ENCODE data around the gene CHEK1.

CHEK1 gene

GRCh38 chr11:125626288-125626950 lies 1.5 kb downstream of the CHEK1 start:
- peak; percentile 0 for DNase-seq (ENCODE audit: low read depth)

DNA sequence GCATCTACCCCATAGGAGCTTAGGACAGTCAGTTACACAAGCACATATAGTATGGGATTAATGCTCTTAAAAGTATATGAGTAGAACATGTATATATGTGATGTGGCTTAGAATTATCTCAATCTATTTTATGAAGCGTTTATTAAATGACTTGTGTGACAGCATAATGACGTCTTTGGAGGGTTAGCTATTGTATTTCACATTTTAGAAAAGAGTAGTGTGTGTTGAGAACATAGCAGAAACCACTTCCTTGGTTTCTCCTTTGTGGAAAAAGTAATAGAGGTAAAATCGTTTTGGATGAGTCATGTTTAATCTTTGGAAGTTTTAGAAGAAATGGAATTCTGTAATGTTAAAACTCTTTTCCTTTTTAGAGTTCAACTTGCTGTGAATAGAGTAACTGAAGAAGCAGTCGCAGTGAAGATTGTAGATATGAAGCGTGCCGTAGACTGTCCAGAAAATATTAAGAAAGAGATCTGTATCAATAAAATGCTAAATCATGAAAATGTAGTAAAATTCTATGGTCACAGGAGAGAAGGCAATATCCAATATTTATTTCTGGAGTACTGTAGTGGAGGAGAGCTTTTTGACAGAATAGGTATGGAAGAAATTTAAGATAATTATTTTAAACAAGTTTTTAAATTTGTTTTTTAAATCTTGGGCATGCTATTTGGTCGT lies 2.4 kb downstream of the CHEK1 start:
- DNase-seq (ENCODE audit: low read depth) = no peak

DNA sequence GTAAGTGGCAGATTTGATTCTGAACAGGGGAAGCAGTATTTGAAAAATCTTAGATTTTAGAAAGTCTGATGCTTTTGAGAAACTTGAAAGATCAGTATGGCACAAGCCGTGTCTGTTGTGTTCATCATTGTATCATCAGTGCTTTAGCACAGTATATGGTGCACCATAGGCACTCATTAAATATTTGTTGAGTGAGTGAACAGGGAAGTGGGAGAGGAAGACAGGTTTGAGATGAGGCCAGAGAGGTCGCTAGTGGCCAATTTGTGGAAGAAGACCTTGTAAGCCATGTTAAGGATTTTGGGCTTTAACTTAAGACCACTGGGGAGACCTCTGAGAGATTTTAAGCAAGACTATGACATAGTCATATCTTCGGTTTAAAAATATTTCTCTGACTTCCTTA lies 12.9 kb downstream of the CHEK1 start:
- no peak for DNase-seq (ENCODE audit: low read depth)

DNA sequence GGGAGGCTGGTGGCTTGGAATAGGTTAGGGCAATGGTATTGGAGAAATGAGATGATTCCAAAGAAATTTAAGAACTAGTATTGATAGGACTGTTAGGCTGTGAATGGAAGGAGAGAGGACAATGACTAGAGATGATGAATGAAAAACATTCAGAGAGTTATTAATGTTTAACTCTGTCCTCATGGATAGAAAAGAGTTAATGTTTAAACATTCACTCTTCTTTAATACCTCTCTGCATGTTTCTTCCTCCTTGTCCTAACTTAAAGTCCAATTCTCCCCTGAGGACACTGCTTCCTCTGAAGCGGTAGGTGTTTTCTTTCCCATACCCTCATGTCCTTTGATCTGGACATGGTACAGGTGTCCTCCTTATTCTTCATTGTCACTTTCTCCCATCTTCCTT lies 13.4 kb downstream of the CHEK1 start:
- no peak for DNase-seq (ENCODE audit: low read depth)

GRCh38 chr11:125645871-125646270 lies 20.9 kb downstream of the CHEK1 start:
- no peak for DNase-seq (ENCODE audit: low read depth)

- DNase-seq (ENCODE audit: low read depth) = no peak
Observed at GRCh38 chr11:125649465-125650166, 24.7 kb downstream of the CHEK1 start.

GRCh38 chr11:125662689-125663088 lies 37.7 kb downstream of the CHEK1 start:
- DNase-seq (ENCODE audit: low read depth) = no peak

DNA sequence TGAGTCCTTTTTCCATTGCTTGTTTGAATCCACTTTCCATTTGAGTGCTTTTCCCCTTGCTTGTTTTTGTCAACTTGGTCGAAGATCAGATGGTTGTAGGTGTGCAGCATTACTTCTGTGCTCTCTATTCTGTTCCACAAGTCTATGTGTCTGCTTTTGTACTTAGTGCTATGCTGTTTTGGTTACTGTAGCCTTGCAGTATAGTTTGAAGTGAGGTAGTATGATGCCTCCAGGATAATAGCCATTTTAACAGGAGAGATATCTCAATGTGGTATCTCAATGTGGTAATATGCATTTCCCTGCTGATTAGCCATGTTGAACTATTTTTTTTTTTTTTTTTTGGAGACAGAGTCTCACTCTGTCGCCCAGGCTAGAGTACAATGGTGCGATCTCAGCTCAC lies 38.9 kb downstream of the CHEK1 start:
- no peak for DNase-seq (ENCODE audit: low read depth)

DNA sequence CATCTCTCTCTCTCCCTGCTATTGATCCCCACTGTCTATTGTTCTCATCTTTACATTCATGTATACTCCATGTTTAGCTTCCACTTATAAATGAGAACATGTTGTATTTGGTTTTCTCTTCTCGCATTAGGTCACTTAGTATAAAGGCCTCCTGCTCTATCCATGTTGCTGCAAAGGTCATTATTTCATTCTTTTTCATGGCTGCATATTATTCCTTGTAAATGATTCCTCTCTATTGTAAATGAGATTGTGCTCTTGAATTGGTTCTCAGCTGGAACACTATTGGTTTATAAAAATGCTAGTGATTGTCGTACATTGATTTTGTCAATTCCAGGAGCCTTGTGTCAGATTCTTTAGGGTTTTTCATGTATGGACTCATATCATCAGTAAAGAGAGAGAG lies 42.2 kb downstream of the CHEK1 start:
- DNase-seq (ENCODE audit: low read depth) = no peak

DNA sequence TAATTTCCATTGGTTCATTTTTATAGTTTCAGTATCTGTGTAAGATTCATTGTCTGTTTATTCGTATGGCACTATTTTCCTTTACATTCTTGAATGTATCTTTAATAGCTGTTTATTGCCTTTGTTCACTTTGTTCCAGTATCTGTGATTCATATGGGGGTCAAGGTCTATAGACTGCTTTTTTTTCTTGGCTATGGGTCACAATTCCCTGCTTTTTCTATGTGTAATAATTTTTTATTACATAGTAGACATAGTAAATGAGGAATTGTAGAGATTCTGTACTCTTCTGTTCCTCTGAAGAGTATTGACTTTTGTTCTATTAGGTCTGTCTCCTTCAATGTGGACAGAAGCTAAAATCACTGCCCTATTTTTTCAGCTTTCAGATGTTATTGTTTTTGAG lies 45.2 kb downstream of the CHEK1 start:
- no peak for DNase-seq (ENCODE audit: low read depth)

DNA sequence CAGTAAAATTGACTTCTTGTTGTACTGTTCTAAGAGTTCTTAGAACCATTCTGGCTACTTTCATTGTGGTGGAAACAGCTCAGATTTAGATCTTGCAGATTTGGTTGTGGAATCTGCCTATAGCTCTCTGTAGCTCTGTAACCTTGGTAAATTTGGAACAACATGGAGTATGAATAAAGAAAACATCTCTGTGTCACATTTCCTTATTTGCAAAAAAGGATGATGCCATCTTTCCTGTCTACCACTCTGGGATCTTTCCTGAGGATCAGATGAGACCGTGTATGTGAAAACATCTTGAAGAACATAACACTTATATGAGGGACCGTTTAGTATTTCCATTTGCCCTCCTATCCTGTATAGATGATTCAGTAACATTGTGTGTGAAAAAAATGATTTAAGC lies 46.6 kb downstream of the CHEK1 start:
- DNase-seq (ENCODE audit: low read depth) = no peak

DNA sequence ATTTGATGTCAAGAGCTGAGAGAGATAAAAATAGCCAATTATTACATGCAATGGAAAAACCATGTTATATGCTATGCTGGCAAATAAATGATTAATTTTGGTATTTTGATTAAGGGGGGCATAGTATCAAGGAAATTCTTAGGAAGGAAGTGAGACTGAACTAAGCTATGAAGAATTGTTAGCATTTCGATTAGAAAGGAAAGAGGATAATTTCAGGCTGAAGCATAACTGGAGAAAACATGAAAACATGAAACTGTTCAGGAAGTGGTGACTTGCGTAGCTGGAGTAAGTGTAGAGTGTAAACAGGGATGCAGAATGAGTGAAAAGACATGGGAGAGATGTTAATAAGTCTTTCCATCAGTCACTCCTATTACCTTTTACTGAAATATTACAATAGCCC lies 49.2 kb downstream of the CHEK1 start:
- DNase-seq (ENCODE audit: low read depth) = no peak

DNA sequence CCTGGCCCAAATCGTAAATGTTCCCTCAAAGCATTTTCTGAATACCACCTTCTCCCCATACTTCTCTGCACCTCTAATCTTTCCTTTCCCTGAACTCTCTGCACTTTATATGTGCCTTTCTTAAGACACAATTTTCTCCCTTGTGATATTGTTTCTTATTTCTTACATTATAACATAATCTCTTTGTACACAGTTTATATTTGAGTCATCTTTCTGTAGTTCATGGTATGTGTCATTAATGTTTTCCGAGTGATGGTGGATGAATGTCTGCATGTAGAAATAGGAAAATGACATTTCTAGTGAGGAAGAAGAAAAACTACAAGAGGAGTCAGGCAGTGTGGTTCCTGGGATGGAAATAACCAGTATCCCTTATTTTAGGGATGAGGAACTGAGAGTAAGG lies 50.2 kb downstream of the CHEK1 start:
- DNase-seq (ENCODE audit: low read depth) = no peak

- DNase-seq (ENCODE audit: low read depth) = no peak
Observed at GRCh38 chr11:125679397-125679796, 54.4 kb downstream of the CHEK1 start.

- DNase-seq (ENCODE audit: low read depth) = no peak
Observed at GRCh38 chr11:125679837-125680236, 54.9 kb downstream of the CHEK1 start.

GRCh38 chr11:125680747-125681146 lies 55.8 kb downstream of the CHEK1 start, which contains the start of gene ACRV1:
Gene ACRV1, minus strand, starts transcription at chr11:125680847. Its CDS starts 67 bp downstream, at chr11:125680780.
- DNase-seq (ENCODE audit: low read depth) = no peak

GRCh38 chr11:125685228-125685627 lies 60.3 kb downstream of the CHEK1 start:
- no peak for DNase-seq (ENCODE audit: low read depth)

DNA sequence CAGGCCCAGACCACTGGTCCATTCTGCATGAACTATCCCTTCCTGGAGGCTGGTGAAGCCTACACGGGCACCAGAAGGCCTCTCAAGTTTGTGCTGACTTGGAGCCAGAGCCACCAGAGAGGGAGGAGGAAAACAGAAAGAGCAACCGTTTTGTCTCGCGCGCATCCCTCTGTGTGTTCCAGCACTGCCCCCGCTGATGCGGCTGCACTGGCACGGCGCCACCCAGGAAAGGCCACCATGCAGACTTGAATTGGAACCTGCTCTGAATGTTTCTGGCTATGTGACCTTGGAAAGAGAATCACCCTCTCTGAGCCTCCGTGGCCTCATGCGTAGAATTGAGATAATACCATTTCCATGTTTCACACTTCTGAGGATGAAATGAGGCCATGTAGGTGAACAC lies 63.1 kb downstream of the CHEK1 start:
- DNase-seq (ENCODE audit: low read depth) = no peak

DNA sequence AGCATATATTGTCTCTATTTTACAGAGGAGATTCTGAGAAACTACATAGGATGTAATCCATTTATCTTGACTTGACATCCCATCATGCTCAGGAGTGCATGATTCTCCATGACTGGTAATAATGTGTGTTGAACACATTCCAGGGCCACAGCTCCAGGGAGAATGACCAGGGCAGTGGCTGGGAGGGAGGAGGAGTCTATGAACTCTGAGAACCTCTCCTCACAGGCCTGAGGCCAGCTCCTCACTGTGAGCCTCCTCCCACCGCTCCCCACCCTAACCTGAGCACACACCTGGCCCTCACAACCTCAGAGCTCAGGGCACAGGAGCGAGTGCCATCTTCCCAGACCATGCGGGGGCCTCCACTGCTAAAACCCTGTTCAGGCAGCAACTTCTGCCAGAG lies 63.7 kb downstream of the CHEK1 start:
- DNase-seq (ENCODE audit: low read depth) = no peak

DNA sequence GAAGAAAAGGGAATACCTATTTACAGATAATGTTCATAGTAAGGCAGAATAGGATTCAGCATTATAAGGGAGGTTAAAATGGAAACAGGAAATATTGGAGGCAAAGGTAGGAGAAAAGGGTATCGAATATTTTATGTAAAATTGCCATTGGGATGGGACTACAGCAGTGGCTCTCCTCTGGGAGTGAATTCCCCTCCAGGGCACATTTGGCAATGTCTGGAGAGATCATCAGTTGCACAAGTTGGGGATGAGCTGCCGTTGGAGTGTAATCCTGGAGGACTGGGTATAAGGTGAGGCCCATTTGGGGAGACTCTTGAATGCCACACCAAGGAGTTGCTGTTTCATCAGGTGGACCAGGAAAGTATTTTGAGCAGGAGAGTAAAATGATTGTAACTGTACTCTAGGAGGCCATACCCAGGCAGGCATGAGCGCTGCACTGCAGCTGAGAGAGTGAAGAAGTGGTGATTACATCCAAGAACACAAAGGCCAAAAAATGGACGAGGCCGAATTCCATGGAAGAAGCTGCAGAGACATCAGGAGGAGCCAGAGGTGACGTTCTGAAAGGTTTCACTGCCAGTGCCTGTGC lies 64.4 kb downstream of the CHEK1 start:
- DNase-seq (ENCODE audit: low read depth) = no peak

DNA sequence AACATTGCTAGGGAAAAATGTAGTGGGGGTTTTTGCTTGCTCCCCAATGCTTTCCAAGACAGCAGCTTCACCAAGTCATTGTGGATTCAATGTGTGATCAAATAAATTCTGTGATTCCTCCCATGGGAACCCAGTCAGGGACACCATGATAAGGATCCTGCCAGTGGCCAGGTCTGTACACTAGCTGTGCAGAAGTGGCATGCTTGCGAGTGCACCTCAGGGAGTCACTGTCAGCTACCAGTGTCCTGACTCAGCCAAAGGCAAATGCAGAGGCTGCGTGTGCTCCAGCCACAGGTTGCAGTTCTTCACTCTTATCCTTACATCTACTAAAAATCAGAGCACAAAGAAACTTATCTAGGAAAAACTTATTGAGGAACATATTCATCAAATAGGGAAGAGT lies 65.0 kb downstream of the CHEK1 start:
- DNase-seq (ENCODE audit: low read depth) = no peak

- no peak for DNase-seq (ENCODE audit: low read depth)
Observed at GRCh38 chr11:125692887-125693286, 67.9 kb downstream of the CHEK1 start.

DNA sequence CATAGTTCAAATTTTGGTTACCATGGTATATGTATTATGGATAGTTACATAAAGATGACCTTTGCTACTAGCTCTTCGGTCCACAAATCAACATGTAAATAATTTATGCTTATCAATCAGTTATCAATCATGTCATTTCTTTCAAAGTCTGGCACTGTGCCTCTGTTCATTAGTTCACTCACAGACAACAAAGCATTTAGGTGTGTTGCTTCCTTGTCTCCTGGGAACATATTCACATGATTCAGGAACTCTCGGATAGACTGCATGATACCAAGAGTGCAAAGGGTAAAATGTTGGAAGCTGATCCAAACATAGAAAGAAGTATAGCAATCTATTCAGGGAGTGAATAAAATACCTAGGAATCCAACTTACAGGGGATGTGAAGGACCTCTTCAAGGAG lies 70.0 kb downstream of the CHEK1 start:
- DNase-seq (ENCODE audit: low read depth) = no peak

Data from stimulated activated CD8-positive, alpha-beta memory T cell treated with anti-CD3 and anti-CD28 coated beads, Interleukin-4, amount 100 ng/mL, for 24 hours (primary cell).